AML-193 (cell line): ENCODE measurements around the gene NNAT.
A peak's percentile ranks its signal among the peaks of the same experiment; 100 is the strongest.

Source experiments
- DNase-seq, 2 experiments: peaks; one replicate each; lab custom pipeline; 2025; lab: John Stamatoyannopoulos, UW

NNAT gene

GRCh38 chr20:37566590-37567330, 45.7 kb downstream of the NNAT start:
- no peak for DNase-seq

DNA sequence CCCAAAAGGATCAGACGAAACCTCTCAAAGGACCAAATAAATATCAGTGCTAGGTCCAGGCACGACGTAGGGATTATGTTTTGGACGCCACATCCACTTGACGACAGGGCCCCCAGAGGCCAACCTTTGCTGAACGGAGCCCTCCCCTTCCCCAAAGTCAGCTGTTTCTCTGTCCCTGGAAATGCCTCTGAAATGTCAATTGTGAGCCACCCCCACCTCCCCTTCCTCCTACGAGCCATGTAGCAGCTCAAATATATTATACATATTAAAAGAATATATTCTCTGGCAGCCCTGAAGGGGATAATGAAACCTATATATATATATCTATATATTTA, 46.2 kb downstream of the NNAT start:
- DNase-seq = no peak

- DNase-seq = peak in 1 of 2 experiments; percentile 1
These were observed 46.9 kb downstream of the NNAT start for GRCh38 chr20:37567671-37568588.

- DNase-seq = no peak
These were observed 49.4 kb downstream of the NNAT start for GRCh38 chr20:37570419-37570818.

GRCh38 chr20:37571033-37571432, 50.0 kb downstream of the NNAT start:
- no peak for DNase-seq
